Prostate gland (tissue), 2 donors: ENCODE data around the gene SELENBP1. TPM values are rescaled to one million over a fixed set of nuclear protein-coding genes. Genes with fewer than 3 reads are reported as not detected.

Experiments
- DNase-seq: peaks from one replicate; pipeline ENCODE4 v3.0.0-alpha.2; 2019; ENCODE audit warnings: low spot score
- H3K27ac ChIP-seq, 2 donors: fragments of 200-600 bp; sonication (generic); 2 replicates each; pipeline ENCODE4 v1.5.1; 2017 to 2019
- H3K27me3 ChIP-seq: fragments of 200-600 bp; sonication (generic); replicated peaks from 2 replicates; pipeline ENCODE4 v1.5.1; 2019; ENCODE audit not compliant: insufficient read depth
- H3K36me3 ChIP-seq, 2 donors: fragments of 200-600 bp; sonication (generic); 1 replicate in 1 of 2; 2 replicates in 1 of 2; pipeline versions ENCODE4 v1.5.1 to v1.8.1; 2017 to 2019
- H3K4me1 ChIP-seq: fragments of 200-600 bp; sonication (generic); replicated peaks from 2 replicates; pipeline ENCODE4 v1.5.1; 2019
- H3K4me3 ChIP-seq, 2 donors: fragments of 200-600 bp; sonication (generic); 2 replicates each; pipeline ENCODE4 v1.5.1; 2017 to 2019
- H3K9me3 ChIP-seq: fragments of 200-600 bp; sonication (generic); 2 replicates; pipeline ENCODE4 v1.5.1; 2017
- CTCF ChIP-seq, 4 experiments: fragments of 200-600 bp in 2 of 4; fragments of 450-650 bp in 2 of 4; sonication (generic) in 2 of 4; IDR thresholded peaks; 1 replicate in 3 of 4; 2 replicates in 1 of 4; pipeline ENCODE4 v1.5.1; 2016 to 2019; ENCODE audit warnings: antibody characterized with exemption in 4 of 4, mild to moderate bottlenecking in 2 of 4, moderate library complexity in 2 of 4
- POLR2A ChIP-seq: fragments of 450-650 bp; IDR thresholded peaks from one replicate; pipeline ENCODE4 v1.6.1; 2016; ENCODE audit warnings: antibody characterized with exemption, mild to moderate bottlenecking
- POLR2AphosphoS5 ChIP-seq: sonication (generic); formaldehyde crosslinking; IDR thresholded peaks from one replicate; pipeline ENCODE4 v1.6.1; 2017; ENCODE audit warnings: antibody characterized with exemption
- WGBS: methylation state at CpG from one replicate; pipeline ENCODE4 v1.1.5; 2018; 5-methylcytosine and 5-hydroxymethylcytosine counted together
- intact Hi-C: fragments of 100-400 bp; cut with DNase I; formaldehyde crosslinking; loops from one replicate; pipeline ENCODE4 v1.14.2; 2022
- total RNA-seq, 2 donors: library from RNA; depleted of rRNA; stranded (reverse); fragments of >200 nt; gene quantifications; one replicate each; pipeline ENCODE4 v1.1.0, GENCODE V29; 2016

The SELENBP1 gene
- total RNA-seq, 2 donors from 2014 or later = 104 to 108 TPM

- Histone ChIP-seq H3K27me3 (no peaks in the 10 kb centered on the region), H3K27ac (peak within 1 kb of the TSS; percentile 87 to 93), H3K9me3 (no peaks in the 10 kb centered on the region), H3K4me3 (peak within 1 kb of the TSS; percentile 75 to 77), H3K4me1 (peaks cover 9% of the 10 kb centered on the region), H3K36me3 (no peaks in the 10 kb centered on the region)
- WGBS = under 1% methylated on average over 40 of the region's 40 CpGs
- TF ChIP-seq POLR2AphosphoS5 = peak; percentile 97
- TF ChIP-seq POLR2A = peak; percentile 73
- peak in 1 of 4 experiments; percentile 19 for TF ChIP-seq CTCF (IDR thresholded peaks at IDR 0.05)
- intact Hi-C loops = no loop called here
- peak; percentile 94 for DNase-seq
These were observed 45.1 kb downstream of the SELENBP1 start, which contains the start of gene PI4KB for GRCh38 chr1:151327223-151327902. TSS of gene PI4KB (minus strand) at chr1:151327416. CDS start at chr1:151316481, 10,935 bp downstream.

- intact Hi-C loops = no loop called here
- TF ChIP-seq POLR2A (no peak), CTCF (IDR thresholded peaks at IDR 0.05) (no peak), POLR2AphosphoS5 (no peak)
- Histone ChIP-seq H3K27ac (peak overlapping the region; percentile 87 to 93), H3K4me1 (peaks cover 9% of the 10 kb centered on the region), H3K4me3 (peak overlapping the region; percentile 75 to 77), H3K27me3 (no peaks in the 10 kb centered on the region), H3K36me3 (no peaks in the 10 kb centered on the region), H3K9me3 (no peaks in the 10 kb centered on the region)
- under 1% methylated on average over 12 of the region's 12 CpGs for WGBS
- DNase-seq = peak; percentile 15
These were observed 45.8 kb downstream of the SELENBP1 start for GRCh38 chr1:151326619-151327222.

- 18% methylated on average over 5 of the region's 5 CpGs for WGBS
- Histone ChIP-seq H3K9me3 (no peaks in the 10 kb centered on the region), H3K4me1 (peaks cover 9% of the 10 kb centered on the region), H3K4me3 (peak overlapping the region; percentile 75 to 77), H3K27me3 (no peaks in the 10 kb centered on the region), H3K36me3 (no peaks in the 10 kb centered on the region), H3K27ac (peak overlapping the region in 1 of 2 donors; percentile 93)
- TF ChIP-seq POLR2A (no peak), POLR2AphosphoS5 (no peak)
- intact Hi-C loops = no loop called here
- DNase-seq = no peak
These were observed 46.7 kb downstream of the SELENBP1 start for GRCh38 chr1:151325646-151326429.

- no peak overlapping the region for H3K4me3 ChIP-seq
- no peak for TF ChIP-seq POLR2AphosphoS5
- TF ChIP-seq CTCF (IDR thresholded peaks at IDR 0.05) = no peak
- no peak for TF ChIP-seq POLR2A
- H3K27ac ChIP-seq = no peak overlapping the region
- H3K36me3 ChIP-seq = no peaks in the 10 kb centered on the region
- no peaks in the 10 kb centered on the region for H3K9me3 ChIP-seq
- 83% methylated on average over 7 of the region's 7 CpGs for WGBS
- H3K4me1 ChIP-seq = peaks cover 9% of the 10 kb centered on the region
- H3K27me3 ChIP-seq = no peaks in the 10 kb centered on the region
- DNase-seq = no peak
- intact Hi-C loops = no loop called here
These were observed 47.3 kb downstream of the SELENBP1 start for GRCh38 chr1:151325231-151325630.

GRCh38 chr1:151324390-151324930 is 48.0 kb downstream of the SELENBP1 start:
- Histone ChIP-seq H3K4me1 (peaks cover 9% of the 10 kb centered on the region), H3K27me3 (no peaks in the 10 kb centered on the region), H3K9me3 (no peaks in the 10 kb centered on the region), H3K4me3 (no peak overlapping the region), H3K36me3 (no peaks in the 10 kb centered on the region), H3K27ac (no peak overlapping the region)
- TF ChIP-seq CTCF (IDR thresholded peaks at IDR 0.05) = no peak
- no peak for TF ChIP-seq POLR2A
- no peak for TF ChIP-seq POLR2AphosphoS5
- 79% methylated on average over 4 of the region's 4 CpGs for WGBS
- intact Hi-C loops = no loop called here
- DNase-seq = no peak
